Small intestine (tissue), 7 donors: Measurements from ENCODE around the gene CLIP4. TPM values are rescaled to one million over a fixed set of nuclear protein-coding genes. Genes with fewer than 3 reads are reported as not detected.

Experiments
- DNase-seq, 2 donors: peaks; one replicate each; pipeline versions ENCODE4 v3.0.0 to v3.0.0-alpha.2; 2013
- FAIRE-seq: peaks from 2 replicates; lab custom pipeline; 2012; peaks lifted over from hg19 to GRCh38; lab: Jason Lieb, UNC
- H3K27ac ChIP-seq, 3 donors: one replicate each; pipeline ENCODE4 v1.5.1; 2013; ENCODE audit warnings: low read length in 2 of 3, mild to moderate bottlenecking in 2 of 3, control low read depth in 1 of 3, inconsistent platforms in 1 of 3, low read depth in 1 of 3, moderate library complexity in 1 of 3
- H3K27me3 ChIP-seq, 3 donors: one replicate each; pipeline ENCODE4 v1.6.1; 2013; ENCODE audit warnings: low read length in 3 of 3, inconsistent platforms in 1 of 3; ENCODE audit not compliant: control insufficient read depth in 3 of 3, insufficient read depth in 3 of 3
- H3K36me3 ChIP-seq, 3 donors: one replicate each; pipeline ENCODE4 v1.6.1; 2013; ENCODE audit warnings: low read length in 3 of 3, inconsistent platforms in 1 of 3, low read depth in 1 of 3, mild to moderate bottlenecking in 1 of 3, moderate library complexity in 1 of 3; ENCODE audit not compliant: control insufficient read depth in 3 of 3, insufficient read depth in 2 of 3
- H3K4me1 ChIP-seq, 3 donors: one replicate each; pipeline ENCODE4 v1.6.1; 2013; ENCODE audit warnings: low read length in 2 of 3, inconsistent platforms in 1 of 3, low read depth in 1 of 3, mild to moderate bottlenecking in 1 of 3, moderate library complexity in 1 of 3; ENCODE audit not compliant: control insufficient read depth in 3 of 3, insufficient read depth in 2 of 3
- H3K4me3 ChIP-seq, 3 donors: one replicate each; pipeline ENCODE4 v1.5.1; 2013; ENCODE audit warnings: low read length in 3 of 3, control low read depth in 1 of 3, inconsistent platforms in 1 of 3, low read depth in 1 of 3, mild to moderate bottlenecking in 1 of 3, moderate library complexity in 1 of 3
- H3K9me3 ChIP-seq, 2 donors: one replicate each; pipeline ENCODE4 v1.6.1; 2013; ENCODE audit warnings: low read depth in 1 of 2, low read length in 1 of 2; ENCODE audit not compliant: control insufficient read depth in 2 of 2, insufficient read depth in 1 of 2
- WGBS, 3 donors: extraction: QIAGEN DNeasy Blood & Tissue Kit; methylation state at CpG; one replicate each; pipeline ENCODE4 v1.1.7; 2013; 5-methylcytosine and 5-hydroxymethylcytosine counted together
- polyA plus RNA-seq, 4 donors: library from polyadenylated mRNA; stranded (reverse) in 3 of 4; unstranded in 1 of 4; fragments of 200-250 nt in 3 of 4; fragments of 120-200 nt in 1 of 4; gene quantifications; one replicate each; pipeline versions ENCODE4 v1.2.1 to v1.2.3, GENCODE V29; 2013
- donor health status: healthy with polysubstance abuse.
- donor health status: control.
- donor health status: control.
- donor health status: Bipolar disorder and iron deficiency.
- donor health status: healthy.

Gene CLIP4
- polyA plus RNA-seq, 4 donors = 0.52 to 5.8 (median 1.1) TPM

DNA sequence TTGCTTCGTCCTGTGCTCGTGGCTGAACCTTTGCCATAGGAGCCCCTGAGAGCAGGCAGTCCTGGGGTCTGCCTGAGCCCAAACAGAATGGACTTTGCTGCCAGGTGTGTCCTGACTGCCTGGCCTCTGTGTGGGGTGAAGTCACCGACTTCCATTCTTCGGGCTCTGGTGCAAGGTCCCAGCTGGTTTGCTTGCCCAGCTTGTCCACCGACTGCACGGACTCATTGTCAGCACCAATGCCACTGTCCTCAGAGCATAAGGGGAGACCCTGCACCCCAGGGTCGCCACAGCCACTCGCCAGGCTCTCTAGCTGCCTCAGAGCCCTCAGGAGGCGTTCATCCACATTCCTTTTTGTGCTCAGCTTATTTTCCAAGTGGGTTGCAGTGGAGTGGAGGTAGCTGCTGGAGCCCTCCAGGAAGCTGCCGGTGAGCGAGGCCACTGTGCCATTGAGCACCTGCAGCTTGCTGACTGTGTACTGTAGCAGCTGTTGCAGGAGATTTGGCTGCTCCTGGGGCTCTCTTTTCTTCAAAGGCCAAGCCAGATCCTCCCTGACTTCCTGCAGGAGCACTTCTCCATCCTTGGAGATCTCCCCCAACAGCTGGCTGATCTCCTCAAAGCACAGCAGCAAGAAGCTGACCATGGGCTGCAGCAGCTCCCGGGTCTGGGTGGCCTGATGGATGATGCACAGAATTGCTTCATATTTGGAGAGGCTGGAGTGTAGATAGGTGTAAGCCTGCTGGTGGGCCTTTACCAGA, 42.1 kb upstream of the CLIP4 start:
- H3K9me3 ChIP-seq = no peaks in the 10 kb centered on the region
- no peak overlapping the region for H3K4me3 ChIP-seq
- no peaks in the 10 kb centered on the region for H3K27me3 ChIP-seq
- H3K4me1 ChIP-seq = no peaks in the 10 kb centered on the region
- no peak overlapping the region for H3K27ac ChIP-seq
- FAIRE-seq (no peak), DNase-seq (no peak)
- 69 to 81% (median 69%) methylated on average over 12 of the region's 12 CpGs for WGBS, 3 donors
- H3K36me3 ChIP-seq = no peaks in the 10 kb centered on the region

DNA sequence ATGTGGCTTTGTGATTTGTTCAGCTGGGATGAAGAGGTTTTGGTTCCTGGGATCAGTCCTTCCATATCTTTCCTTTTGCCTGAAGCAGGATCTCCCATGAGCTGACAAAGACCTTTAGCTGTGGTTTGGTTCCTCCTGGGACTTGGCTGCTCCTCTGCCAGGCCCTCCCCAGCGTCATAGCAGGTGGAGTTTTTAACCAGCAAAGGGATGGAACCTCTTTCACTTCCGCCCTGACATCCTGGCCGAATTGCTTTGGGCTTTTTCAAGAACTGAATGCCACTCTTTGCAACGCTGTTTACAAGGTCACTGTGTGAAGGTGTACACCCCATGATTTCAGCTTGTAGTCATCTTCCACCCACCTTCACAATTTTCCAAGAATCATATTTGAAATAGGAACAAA, 41.3 kb upstream of the CLIP4 start:
- Histone ChIP-seq H3K27ac (no peak overlapping the region), H3K9me3 (no peaks in the 10 kb centered on the region), H3K36me3 (no peaks in the 10 kb centered on the region), H3K27me3 (no peaks in the 10 kb centered on the region), H3K4me1 (no peaks in the 10 kb centered on the region), H3K4me3 (no peak overlapping the region)
- no peak for DNase-seq
- FAIRE-seq = no peak
- 66 to 73% (median 73%) methylated on average over 4 of the region's 4 CpGs for WGBS, 3 donors

DNA sequence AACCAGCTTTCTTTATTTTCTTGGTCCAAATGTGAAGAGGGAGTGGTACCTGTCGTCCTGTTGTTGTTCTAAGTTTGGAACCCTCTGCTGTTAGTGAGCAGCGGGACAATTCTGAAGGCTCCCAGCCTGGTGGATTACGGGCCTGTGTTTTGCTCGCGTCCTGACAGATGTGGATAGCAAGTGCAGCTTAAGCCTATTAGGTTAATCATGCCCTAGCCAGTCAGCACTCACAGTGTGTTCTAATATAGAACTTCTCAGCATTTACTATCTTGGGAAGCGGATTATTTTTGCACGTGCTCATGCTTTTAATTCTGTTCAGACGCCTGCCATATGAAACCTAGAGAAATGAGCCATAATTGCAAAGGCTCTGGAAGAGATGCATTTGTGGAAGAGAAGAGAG, 40.8 kb upstream of the CLIP4 start, which contains the start of gene PCARE:
Gene PCARE (minus strand): TSS at position 113 of the 400 bp plus-strand sequence. CDS start 262 bp downstream, outside the sequence.
- FAIRE-seq (no peak), DNase-seq (no peak)
- Histone ChIP-seq H3K27ac (no peak within 1 kb of the TSS), H3K9me3 (no peaks in the 10 kb centered on the region), H3K4me1 (no peaks in the 10 kb centered on the region), H3K36me3 (no peaks in the 10 kb centered on the region), H3K27me3 (no peaks in the 10 kb centered on the region), H3K4me3 (no peak within 1 kb of the TSS)
- WGBS, 3 donors = 86 to 90% (median 88%) methylated on average over 8 of the region's 8 CpGs

GRCh38 chr2:29075894-29076705, 39.1 kb upstream of the CLIP4 start:
- DNase-seq (no peak), FAIRE-seq (no peak)
- H3K27me3 ChIP-seq = no peaks in the 10 kb centered on the region
- no peaks in the 10 kb centered on the region for H3K4me1 ChIP-seq
- H3K4me3 ChIP-seq = no peak overlapping the region
- H3K9me3 ChIP-seq = peaks cover 0 to 12% of the 10 kb centered on the region in 2 donors
- 52 to 65% (median 59%) methylated on average over 14 of the region's 14 CpGs for WGBS, 3 donors
- H3K27ac ChIP-seq = no peak overlapping the region
- no peaks in the 10 kb centered on the region for H3K36me3 ChIP-seq

DNA sequence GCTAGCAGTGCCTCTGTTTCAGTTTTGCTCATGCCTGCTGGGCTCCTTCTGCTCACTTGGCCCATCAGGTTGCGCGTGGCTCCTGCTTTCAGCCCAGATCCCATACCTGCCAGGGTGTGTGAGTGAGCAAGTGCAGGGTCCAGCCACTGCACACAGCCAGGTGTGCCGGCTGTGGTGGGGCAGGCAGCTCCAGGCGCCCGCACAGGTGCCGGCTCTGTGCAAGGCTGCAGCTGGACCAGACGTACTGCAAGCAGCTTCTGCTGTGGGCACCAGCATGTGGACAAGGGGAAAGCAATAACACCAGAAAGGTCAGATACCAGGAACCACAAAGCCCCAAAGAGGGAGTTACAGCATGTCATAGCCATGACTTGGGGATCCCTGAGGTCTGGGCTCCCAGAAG, 35.3 kb upstream of the CLIP4 start:
- 88 to 96% (median 95%) methylated on average over 7 of the region's 7 CpGs for WGBS, 3 donors
- no peak for FAIRE-seq

GRCh38 chr2:29080886-29081743, 34.1 kb upstream of the CLIP4 start:
- FAIRE-seq = no peak
- H3K27ac ChIP-seq = no peak overlapping the region
- peaks cover 0 to 12% of the 10 kb centered on the region in 2 donors for H3K9me3 ChIP-seq
- DNase-seq = no peak
- no peaks in the 10 kb centered on the region for H3K4me1 ChIP-seq
- no peak overlapping the region for H3K4me3 ChIP-seq
- no peaks in the 10 kb centered on the region for H3K27me3 ChIP-seq
- H3K36me3 ChIP-seq = no peaks in the 10 kb centered on the region
- 79 to 86% (median 86%) methylated on average over 12 of the region's 12 CpGs for WGBS, 3 donors

More for the DNA sequence above, 35.3 kb upstream of the CLIP4 start:
- Histone ChIP-seq H3K27me3 (no peaks in the 10 kb centered on the region), H3K4me1 (no peaks in the 10 kb centered on the region), H3K27ac (no peak overlapping the region), H3K36me3 (no peaks in the 10 kb centered on the region), H3K4me3 (no peak overlapping the region), H3K9me3 (peaks cover 0 to 12% of the 10 kb centered on the region in 2 donors)
- DNase-seq = no peak

DNA sequence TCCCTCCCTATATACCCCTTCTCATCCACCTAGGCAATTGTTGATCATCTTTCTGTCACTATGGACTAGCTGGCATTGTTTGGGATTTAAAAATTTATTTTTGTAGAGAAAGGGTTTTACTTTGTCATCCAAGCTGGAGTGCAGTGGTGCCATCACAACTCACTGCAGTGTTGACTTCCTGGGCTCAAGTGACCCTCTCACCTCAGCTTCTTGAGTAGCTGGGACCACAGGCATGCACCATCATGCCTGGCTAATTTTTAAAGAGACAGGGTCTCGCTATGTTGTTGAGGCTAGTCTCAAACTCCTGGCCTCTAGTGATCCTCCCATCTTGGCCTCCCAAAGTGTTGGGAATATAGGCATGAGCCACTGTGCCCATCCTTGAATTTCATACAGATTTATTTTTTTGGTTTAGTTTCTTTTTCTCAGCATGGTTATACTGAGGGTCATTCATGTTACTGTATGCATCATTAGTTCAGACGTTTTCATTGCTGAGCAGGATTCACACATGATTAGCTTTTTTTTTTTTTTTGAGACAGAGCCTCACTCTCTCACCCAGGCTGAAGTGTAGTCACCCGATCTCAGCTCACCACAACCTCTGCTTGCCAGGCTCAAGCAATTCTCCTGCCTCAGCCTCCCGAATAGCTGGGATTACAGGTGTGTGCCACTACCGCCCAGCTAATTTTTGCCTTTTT, 32.3 kb upstream of the CLIP4 start:
- H3K4me3 ChIP-seq = no peak overlapping the region
- DNase-seq (no peak), FAIRE-seq (no peak)
- H3K36me3 ChIP-seq = no peaks in the 10 kb centered on the region
- no peaks in the 10 kb centered on the region for H3K4me1 ChIP-seq
- no peaks in the 10 kb centered on the region for H3K27me3 ChIP-seq
- peaks cover 0 to 12% of the 10 kb centered on the region in 2 donors for H3K9me3 ChIP-seq
- no peak overlapping the region for H3K27ac ChIP-seq
- WGBS, 3 donors = 74 to 86% (median 81%) methylated on average over 5 of the region's 5 CpGs
